GM18868 (cell line): ENCODE measurements around the gene CSRP2.
A peak's percentile ranks its signal among the peaks of the same experiment; 100 is the strongest.

Experiments
- ATAC-seq: cut with Tn5 transposase; IDR thresholded peaks from one replicate; pipeline ENCODE4 v1.9.1; 2021; ENCODE audit warnings: mild to moderate bottlenecking, moderate library complexity; ENCODE audit not compliant: unreplicated experiment

The CSRP2 gene

DNA sequence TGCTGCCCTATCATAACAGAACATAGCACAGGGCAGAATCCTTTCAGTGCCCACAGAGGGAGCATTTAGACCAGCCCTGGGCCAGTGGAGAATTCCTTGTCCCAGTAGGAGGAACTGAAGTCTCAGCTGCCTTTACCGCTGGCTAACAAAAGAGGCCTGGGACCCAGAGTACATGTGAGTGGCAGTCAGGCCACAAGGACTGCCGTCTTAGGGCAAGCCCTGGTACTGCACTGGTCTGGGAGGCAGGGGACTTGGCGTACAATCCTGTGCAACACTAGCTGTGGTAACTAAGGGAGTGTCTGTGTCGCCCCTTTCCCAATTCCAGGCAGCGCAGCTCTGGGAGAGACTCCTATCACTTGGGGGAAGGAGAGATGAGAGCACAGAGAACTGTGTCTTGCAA, 17.0 kb upstream of the CSRP2 start:
- ATAC-seq, result no peak

DNA sequence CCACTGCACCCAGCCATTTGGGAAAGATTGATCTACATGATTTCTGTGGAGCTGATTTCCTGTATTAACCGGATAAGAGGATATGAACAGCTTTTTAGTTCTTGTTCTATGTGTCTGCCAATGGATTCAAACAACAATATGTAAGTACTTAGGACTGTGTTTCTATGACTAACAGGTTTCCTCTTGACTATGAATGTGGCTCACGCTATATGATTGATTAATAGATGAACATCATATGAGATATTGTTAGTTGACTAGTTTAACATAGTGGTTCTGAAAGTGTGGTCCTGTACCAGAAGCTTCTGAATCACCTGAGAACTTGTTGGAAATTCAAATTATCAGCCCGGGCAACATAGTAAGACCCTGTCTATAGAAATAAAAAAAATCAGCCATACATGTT, 12.8 kb upstream of the CSRP2 start:
- no peak for ATAC-seq

GRCh38 chr12:76890151-76891143, 11.6 kb upstream of the CSRP2 start:
- ATAC-seq, result no peak

DNA sequence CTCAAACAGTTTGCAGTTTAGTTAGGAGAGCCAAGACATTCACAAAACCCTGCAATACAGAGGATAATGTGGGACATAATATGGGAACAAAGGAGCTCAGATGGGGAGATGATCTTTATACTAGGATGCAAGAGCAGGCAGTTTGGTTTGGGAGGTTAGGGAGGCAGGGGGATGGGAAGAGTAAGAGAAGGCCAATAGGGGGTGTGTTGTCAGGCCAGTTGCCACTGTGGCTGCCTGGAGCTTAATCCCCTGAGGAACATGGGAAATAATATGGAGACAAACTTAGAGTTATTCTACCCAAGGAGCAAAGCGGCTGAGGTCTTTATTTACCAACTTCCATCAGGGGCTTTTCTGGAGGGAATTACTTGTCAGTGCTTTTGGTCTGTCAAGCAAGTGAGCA, 10.0 kb upstream of the CSRP2 start:
- ATAC-seq, result no peak

- no peak for ATAC-seq
Observed at GRCh38 chr12:76883811-76884210, 5.0 kb upstream of the CSRP2 start.

DNA sequence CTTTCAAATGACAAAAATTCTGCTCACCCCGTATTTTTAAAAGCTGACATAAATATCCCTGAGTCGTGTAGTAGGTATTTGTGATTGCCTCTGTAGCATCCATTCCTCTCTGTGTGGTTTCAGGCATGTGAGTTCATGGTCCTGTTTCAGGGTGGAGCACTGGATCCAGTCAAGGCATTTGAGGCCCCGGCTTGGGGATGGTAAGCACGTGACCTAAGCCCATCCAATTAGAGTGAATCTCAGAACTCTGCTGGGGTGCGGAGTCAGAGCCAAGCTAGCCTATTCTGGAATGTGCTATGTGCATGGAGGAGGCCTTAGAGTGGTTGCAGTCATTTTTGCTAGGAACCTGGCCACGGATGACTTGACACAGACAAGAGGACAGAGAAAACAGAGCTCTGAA, 4.3 kb upstream of the CSRP2 start:
- no peak for ATAC-seq

- no peak for ATAC-seq
Observed at GRCh38 chr12:76882367-76882766, 3.5 kb upstream of the CSRP2 start.

DNA sequence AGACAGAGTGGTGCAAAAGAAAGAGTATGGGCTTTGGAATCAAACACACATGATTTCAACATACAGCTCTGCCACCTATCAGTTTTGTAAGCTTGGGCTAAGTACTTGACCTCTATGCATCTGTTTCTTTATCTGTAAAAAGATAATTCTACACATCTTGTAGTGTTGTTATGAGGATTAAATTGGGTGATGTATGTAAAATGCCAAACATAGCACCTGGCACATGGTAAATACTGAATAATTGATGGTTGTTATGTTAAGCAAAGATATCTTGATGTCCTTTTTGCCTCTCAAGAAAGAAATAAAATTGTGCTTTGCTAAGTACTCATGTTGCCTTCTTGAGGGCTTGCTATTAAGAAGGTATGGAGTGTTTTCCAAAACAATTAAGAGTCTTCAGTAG, 2.3 kb upstream of the CSRP2 start:
- no peak for ATAC-seq

DNA sequence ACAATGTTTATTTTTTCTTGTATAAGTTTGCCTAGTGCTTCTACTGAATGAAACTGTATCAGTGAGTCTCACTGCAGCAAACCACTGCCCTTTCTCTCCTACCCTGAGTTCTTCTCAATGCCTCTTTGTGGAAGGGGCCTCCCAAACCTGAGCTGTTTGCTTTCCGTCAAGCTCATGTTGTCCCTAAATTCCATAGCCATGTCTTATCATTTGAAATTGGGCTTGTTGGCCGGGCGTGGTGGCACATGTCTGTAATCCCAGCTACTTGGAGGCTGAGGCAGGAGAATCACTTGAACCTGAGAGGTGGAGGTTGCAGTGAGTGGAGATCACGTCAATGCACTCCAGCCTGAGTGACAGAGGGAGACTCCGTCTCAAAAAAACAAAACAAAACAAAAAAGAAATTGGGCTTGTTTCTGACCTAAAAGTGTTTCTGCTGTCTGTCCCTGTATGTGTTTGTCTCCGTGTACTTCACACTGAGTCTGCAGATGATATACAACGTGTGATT, 1.8 kb upstream of the CSRP2 start:
- no peak for ATAC-seq

DNA sequence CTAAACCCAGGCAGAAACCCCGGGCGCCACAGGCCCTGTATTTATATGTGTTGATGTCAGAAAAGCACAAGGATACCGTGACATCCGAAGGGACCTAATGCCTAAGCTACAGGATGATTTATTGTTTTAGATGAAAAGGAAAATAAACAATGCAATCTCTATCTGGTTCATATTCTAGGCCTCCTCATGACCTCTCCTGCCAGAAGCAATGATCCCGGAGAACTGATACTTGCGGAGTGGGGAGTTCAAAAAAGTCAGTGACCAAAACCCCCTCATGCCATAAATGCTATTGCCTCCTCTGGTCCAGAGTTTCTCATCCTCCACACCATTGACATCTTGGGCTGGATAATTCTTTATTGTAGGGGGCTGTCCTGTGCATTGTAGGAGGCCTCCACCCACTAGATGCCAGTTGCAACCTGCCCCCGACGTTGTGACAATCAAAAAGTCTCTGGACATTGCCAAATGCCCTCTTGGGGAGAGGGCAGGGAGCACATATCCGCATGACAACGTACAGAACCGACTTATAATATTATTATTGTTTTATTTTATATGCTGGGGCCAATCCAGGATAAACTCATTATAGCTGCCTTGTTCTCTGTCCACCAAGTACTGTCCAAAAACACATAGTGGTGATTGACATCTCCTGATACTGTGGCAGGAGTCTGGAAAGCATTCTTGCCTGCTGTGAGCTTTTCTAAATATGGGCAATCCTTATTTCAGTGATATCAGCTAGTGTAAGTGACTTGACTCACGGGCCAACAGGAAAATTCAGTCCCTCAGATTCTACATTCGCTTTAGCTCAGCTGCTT, 1.1 kb upstream of the CSRP2 start:
- ATAC-seq, result no peak

DNA sequence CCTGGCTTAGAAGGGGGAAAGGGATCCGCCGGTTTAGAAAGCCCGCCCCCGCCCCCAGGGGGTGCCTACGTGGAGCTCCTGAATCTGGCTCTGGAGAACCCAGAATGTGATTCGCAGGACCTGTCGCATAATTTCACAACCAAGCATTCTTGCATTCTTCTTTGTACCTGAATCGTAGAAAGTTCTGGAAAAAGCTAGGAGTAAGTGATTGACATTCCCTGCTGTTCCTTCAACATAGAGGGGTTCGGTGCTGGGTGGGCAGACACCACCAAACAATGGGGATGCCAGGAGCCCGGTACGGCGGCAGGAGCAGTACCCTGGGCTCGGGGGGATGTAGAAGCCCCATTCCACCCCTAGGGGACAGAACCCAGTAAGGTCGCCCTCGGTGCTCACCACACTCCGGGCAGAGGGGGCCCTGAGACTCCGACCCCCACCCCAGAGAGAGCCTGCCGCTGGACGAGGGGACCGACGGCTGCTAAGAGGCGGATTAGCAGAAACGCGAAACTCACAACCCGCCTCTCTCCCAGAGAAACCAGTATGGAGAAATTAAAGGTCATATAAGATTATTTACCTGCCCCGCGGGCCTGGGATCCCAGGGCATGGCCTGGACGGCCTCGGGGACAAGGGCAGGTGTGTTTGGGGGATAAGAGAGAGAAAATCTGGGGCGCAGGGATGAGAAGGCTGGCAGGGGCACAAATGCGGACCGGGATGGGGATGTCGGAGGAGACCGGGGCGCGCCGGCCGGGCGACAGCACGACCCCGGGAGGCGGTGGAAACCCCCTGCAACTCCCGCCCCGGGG, 520 bp downstream of the CSRP2 start:
- ATAC-seq, result peak; percentile 31

- no peak for ATAC-seq
Observed at GRCh38 chr12:76876696-76877229, 2.1 kb downstream of the CSRP2 start.

DNA sequence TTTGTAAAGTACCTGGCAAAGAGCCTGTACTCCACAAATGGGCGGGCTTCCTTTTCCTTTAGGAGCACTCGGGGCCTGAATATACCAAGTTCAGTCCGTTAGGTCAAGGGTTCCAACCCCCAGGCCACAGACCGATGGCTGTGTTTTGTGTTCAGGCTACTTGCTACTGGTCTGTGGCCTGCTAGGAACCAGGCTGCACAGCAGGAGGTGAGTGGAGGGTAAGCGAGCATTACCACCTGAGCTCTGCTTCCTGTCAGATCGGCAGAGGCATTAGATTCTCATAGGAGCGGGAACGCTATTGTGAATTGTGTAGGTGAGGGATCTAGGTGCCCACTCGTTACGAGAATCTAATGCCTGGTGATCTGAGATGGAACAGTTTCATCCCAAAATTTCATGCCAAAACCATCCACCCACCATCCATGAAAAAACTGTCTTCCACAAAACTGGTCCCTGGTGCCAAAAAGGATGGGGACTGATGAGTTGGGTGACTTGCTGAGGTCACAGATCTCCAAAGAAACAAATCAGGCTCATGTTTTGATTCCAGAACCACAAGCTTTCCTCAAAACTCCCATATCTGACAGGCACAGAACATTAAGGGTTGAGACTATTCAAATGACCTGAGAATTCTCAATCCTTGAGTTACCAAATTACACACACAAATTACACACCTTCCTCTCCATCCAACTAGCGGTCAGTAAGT, 4.2 kb downstream of the CSRP2 start:
- ATAC-seq, result no peak

GRCh38 chr12:76874027-76874426, 4.8 kb downstream of the CSRP2 start:
- ATAC-seq, result no peak

- no peak for ATAC-seq
Observed at GRCh38 chr12:76872415-76872814, 6.4 kb downstream of the CSRP2 start.

DNA sequence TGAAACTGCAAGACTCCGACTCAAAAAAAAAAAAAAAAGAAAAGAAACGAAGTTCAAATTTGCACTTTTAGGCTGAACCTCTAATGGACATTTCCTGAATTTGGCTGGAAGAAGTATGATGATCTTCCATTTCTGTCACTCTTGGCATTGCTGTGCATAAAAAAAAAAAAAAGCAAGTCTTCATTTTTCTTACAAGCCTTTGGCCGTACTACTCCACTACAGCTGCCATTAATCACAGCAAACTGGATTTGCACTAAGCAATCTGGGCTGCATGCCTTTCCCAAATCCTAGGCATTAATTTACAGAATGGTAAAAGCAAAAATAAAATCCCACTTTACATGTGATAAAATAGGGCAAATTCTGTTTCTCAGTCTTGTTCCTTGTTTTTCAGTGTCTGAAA, 7.1 kb downstream of the CSRP2 start:
- no peak for ATAC-seq

DNA sequence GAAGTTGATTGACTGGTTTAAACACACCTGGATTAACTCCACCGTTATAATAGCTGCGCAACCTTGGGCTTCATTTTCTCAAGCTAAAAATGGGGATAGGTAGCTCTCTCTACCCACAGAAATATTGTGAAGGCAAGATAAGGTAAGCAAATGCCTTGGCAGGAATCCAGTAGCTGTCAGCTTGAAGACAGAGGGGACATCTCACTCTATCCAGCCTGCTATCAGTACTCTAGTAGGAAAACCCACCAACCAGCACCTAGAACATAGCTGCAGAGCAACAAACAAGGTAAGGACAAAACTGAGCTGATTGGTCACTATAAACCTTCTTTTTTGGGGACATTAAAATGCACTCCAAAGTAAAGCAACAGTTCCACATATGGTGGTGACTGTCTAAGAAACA, 7.7 kb downstream of the CSRP2 start:
- ATAC-seq, result no peak

GRCh38 chr12:76866726-76867125, 12.1 kb downstream of the CSRP2 start:
- ATAC-seq, result no peak

GRCh38 chr12:76866151-76866567, 12.7 kb downstream of the CSRP2 start:
- ATAC-seq, result no peak

- peak; percentile 74 for ATAC-seq
Observed at GRCh38 chr12:76864791-76865400, 13.9 kb downstream of the CSRP2 start.
